Fibroblast of lung (primary cell): ENCODE measurements around the gene IMPG1.

Source experiments
- CTCF ChIP-seq, 2 donors: IDR thresholded peaks in 1 of 2; conservative IDR thresholded peaks in 1 of 2; 1 replicate in 1 of 2; 2 replicates in 1 of 2; pipeline ENCODE4 v1.5.1; 2011 to 2012; ENCODE audit warnings: low read length in 2 of 2, control low read depth in 1 of 2, inconsistent platforms in 1 of 2, low read depth in 1 of 2, mild to moderate bottlenecking in 1 of 2
- EZH2 ChIP-seq: IDR thresholded peaks from 2 replicates; pipeline ENCODE4 v1.5.1; 2012; ENCODE audit warnings: low read length, control low read depth, mild to moderate bottlenecking; ENCODE audit errors: missing control alignments

- TF ChIP-seq CTCF (conservative IDR thresholded peaks at IDR 0.05 in 1 of 2, IDR thresholded peaks at IDR 0.05 in 1 of 2; ENCODE audit: low read depth in 1 of 2, low read length in 2 of 2) (no peak), EZH2 (no peak)
Observed at GRCh38 chr6:76072562-76072961, at the start of gene IMPG1.
